Anterior cingulate cortex (tissue), 58 donors: ENCODE measurements around the gene LRP1.

Experiments used
- DNase-seq, 58 donors: peaks; one replicate each; lab custom pipeline; 2025; lab: John Stamatoyannopoulos, UW

The LRP1 gene

DNA sequence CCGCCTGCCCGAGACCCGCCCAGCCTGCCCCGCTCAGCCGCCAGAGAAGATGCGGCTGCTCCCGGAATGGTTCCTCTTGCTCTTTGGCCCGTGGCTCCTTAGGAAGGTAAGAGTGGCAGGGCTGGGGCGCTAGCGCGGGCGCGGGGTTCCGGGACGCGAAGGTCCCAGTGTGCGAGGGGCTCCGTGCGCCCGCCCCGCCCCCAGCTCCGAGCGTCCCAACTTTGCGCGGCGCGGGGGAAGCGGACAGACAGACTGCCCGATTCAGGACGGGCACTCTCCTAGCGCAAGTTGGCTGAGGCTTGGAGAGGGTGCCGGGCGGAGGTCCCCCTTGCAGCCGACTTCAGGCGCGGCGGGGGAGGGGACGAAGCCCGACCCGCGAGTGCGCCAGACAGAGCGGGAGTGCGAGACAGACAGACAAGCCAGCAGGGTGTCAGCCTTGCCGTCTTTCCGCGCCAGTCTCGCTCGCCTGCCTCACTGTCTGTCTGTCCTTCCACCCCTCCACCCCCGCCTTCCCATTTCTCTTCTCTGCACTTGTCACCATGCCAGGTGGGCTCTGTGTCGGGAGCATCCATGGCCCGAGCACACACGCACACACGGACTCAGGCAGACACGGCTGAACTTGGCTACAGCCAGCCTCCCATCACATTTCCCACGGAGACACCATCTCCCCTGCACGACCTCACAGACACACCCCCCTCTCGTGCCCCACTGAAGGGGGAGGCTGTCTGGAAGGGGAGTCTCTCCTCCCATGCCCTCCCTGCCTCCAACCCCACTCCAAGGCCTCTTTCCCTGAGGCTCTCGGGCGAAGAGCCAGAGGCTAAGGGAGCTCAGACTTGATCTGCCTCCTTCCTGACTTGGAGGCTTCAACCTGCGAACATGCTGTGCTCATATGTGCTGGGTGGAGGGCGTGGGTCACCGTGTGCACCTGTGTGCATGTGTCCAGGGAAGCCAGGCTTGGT is 88.9 kb downstream of the LRP1 start:
- DNase-seq, result no peak

DNA sequence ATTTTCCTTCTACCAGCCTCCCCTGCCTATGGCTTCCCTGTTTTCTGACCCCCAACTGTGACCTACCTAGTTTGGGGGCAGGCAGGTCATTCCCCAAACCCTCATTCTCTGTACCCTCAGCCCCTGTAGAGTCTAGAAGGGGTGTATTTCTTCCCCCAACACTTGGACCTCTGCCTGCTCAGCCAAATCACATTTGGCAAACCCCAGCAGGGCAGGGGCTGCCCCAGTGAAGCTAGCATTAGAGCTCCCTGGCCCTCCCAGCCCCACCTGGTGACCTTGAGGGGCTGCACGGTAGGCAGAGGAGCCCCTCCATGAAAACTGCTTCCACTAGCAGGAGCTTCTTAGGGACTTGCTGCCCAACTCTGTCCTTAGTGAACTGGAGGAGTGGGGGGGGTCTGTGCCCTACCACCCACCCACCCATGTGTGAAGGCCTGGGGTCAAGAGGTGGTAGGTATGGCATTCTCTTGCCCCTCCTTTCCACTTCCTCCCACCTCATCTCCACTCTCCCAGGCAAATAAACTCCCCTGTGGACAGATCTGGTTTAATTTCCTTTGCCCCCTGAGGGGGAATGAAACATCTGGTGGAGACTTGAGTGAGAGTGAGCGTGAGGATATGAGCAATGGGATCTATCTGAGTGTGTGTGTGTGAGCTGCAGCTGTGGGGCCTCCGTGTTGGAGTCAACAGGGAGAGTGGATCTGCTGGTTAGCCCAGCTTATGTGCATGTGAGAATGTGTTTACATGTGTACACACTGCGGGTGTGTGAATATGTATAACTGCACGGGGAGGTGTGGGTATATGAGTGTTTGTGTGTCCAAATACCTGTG is 90.0 kb downstream of the LRP1 start:
- DNase-seq, result no peak

DNA sequence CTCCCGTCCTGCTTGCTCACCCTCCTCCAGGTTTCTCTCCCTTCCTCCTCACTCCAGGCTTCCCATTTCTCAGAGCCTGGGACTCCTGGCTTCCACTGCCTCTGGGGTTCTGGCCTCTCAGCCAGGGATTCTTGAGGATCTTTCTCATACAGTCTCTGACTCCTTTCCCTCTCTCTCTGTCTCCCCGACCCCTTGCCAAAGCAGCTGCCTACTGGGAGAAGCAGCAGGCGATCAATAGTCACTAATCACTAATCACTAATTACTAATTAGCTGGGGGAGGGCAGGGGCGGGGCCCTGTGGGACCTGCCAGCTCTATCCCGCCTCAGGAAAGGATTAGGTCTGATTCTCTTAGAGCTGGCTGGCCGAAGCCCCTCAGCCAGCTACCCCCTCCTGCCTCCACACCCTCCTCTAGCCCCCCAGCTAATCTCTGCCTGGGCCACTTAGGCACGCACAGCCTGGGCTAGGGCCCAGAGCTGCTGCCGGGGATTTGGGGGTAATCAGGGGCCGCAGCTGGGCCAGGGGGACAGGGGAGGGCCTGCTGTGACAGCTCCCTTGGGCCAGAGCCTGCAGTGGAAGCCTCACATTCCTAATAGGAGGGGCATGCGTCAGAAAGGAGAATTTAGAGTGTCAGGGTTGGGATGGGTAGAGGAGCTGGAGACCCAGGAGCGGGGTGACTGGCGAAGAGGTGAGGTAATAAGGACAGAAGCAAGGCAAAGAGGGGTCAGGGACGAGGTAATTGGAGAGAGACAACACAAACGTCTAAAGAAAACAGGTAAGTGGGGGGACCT is 91.1 kb downstream of the LRP1 start:
- DNase-seq, result no peak

DNA sequence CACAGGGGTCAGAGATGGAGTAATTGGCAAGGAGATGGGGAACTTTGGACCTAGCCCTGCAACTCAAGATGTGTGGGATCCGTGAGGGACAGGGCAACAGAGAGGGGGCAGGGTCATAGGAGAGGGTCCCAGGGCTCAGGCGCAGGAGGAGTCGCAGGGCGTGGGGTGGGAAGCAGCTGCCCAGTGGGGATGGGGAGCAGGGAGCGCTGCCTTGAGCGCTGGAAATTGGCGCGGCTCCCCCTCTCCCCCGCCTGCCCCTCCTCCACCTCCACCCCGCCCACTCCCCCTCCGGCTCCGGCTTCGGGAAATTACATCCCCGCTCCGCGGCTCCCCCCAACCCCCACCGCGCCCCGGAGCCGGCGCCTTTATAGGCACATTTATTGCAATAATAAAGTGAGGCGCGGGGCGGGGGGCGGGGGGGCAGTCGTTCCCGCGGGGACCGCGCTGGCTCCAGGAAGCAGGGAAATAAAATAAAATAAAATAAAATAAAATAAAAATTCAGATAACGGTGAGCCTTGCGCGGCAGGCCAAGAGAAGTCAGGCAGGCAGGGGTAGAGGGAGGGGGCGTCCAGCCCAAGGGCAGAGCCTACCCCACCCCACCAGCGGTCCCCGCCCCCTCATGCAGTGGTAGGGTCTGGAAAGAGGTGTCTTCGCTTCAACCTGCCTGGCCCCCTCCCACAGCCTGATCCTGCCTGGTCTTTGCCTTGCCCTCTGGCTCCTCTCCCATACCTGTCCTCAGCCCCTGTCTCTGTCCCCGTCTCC is 91.9 kb downstream of the LRP1 start:
- no peak for DNase-seq

DNA sequence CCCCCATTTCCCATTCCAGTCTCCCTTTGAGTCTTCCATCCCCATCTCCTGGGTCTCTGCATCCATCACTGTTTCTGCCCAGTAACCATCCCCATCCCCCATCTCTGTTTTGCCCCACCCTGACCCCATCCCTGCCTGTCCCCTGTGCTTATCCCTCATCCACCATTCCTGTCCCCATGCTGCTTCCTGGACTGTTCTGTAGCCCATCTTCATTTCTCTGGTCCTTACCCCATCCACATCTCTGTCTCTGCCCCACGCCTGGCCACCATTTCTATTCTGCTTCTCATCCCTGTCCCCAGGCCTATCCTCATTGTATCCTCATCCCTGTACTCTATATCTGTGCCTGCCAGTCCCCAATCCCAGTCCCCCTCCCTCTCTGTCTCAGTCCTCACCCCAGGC is 92.5 kb downstream of the LRP1 start:
- no peak for DNase-seq

DNA sequence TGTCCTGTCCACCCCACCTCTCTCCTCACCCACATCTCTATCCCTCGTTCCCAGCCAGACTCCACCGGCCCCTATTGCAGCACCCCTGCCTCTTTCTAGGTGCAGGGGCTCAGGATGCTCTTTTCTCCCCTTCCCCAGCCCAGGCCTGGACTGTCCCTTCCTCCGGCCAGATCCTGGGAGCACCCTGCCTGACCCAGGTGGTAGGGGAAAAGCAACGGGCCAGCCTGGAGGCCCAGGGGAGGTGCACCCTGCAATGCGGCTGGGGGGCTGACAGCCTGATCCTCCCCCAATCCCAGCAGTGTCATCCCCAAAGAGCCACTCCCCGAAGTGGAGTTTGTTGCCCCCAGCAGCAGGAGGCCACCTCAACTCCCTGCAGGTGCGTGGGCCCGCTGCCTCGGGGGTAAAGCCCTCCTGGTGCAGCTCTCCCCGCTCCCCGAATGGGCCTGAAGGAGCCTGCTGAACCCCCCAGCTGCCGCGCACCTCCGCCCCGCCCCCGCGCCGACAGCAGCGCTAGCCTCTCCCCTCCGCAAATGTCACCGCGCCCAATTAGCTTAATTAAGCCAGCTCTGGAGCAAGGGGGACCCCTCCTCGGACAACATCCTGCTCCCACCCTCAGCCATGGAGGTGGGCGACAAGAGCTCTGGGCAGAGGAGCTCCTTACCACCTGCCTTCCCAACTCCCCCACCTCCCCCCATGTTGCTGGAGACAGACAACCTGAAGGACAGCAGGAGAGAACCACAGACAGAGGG is 93.1 kb downstream of the LRP1 start:
- no peak for DNase-seq

DNA sequence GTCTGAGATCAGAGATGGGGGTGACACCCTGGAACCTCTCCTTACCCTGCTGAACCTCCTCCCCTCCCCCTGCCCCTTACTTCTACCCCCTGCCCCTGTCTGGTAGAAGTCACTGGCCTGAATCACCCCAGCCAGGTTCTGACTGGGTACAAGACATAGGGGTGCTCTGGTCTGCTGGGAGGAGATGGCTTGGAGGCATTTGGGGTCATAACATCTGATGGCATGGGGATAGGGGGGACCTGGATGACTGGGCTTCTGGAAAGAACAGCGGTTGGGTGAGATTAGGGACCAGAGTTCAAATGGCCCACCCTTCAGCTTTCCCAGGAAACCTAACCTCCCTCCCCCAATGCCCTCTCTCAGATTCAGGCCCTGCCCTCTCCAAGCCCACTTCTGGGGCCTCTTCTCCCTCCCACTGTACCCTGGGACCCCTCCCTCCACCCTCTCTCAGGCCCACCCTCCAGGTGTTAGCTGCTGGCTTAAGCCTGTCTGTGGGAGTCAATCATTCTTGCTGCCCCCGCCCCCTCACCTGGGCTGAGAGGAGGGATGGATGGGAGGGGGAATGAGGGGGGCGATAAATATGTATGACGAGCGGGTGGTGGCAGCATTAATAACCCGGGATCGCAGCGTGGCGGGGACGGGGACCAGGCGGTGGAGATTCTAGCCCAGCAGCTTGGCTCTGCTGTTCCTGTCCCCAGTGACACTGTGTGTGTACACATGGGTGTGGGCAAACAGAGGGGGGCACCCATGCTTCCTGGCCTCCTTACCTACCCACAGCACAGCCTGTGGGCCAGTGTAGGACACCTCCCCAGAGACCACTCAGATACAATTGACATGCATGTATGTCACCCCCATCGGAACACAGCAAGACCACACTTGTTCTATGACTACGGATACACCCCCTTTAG is 94.3 kb downstream of the LRP1 start:
- no peak for DNase-seq

DNA sequence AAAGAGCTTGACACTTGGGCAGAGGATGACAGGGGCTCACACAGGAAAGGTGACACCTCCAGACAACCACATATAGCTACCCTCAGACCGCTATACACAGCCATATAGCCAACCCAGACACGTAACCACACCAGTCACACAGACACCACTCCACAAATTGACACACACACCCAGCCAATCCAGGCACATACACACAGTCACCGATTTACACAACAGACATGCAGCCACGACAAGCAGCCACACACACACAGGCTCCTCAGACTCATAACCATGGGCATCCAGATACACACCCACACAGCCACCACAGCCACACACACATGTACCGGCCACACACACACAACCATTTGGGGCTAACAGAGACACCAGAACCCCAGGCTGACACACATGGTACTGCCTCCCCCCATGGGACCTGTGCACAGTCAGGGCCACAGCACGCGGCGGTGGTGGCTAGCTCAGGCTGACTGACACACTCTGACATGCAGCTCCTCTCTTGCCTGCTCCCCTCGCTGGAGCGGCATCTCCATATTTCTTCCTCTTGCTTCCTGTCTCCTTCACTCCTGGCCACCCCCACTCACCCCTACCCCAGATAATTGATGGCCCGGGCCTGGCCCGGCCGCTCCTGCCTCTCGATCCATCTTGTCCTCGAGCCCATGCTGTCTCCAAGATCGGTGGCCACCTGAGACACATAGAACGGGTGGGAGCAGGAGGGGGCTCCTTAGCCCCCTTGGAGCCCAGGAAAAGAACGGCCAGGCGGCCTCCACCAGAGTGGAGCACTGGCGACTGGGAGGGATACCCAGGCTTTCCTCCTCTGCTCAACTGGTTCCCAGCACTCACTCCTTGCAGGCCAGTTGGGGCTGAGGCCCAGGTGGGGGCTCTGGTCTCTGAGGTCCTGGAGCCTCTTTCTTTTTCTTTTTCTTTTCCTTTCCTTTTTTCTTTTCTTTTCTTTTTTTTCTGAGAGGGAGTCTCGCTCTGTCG is 95.2 kb downstream of the LRP1 start:
- no peak for DNase-seq

DNA sequence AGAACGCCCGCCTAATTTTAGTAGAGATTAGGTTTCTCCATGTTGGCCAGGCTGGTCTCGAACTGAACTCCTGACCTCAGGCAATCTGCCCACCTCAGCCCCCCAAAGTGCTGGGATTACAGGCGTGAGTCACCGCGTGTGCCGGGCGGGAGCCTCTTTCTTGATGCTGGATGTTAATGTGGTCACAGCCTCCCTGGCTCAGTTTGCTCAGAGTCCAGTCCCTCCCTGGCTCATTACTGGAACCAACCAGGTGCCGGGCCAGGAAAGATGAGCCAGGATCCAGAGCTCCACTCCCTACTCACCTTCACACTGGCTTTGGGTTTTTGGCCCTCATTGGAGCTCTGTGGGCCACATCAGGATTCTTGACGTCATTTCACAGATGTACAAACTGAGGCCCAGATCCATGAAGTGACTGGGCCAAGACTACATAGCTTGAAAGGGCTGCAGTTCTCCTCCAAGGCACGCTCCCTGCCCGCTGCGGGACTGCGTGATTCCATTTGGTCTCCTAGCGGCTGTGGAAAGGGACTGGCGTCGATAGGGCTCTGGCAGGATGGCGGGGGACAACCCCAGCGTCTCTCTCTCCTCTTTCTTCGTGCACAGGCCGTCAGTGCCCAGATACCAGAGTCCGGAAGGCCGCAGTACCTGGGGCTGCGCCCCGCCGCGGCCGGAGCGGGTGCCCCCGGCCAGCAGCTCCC is 96.1 kb downstream of the LRP1 start:
- DNase-seq, result no peak

DNA sequence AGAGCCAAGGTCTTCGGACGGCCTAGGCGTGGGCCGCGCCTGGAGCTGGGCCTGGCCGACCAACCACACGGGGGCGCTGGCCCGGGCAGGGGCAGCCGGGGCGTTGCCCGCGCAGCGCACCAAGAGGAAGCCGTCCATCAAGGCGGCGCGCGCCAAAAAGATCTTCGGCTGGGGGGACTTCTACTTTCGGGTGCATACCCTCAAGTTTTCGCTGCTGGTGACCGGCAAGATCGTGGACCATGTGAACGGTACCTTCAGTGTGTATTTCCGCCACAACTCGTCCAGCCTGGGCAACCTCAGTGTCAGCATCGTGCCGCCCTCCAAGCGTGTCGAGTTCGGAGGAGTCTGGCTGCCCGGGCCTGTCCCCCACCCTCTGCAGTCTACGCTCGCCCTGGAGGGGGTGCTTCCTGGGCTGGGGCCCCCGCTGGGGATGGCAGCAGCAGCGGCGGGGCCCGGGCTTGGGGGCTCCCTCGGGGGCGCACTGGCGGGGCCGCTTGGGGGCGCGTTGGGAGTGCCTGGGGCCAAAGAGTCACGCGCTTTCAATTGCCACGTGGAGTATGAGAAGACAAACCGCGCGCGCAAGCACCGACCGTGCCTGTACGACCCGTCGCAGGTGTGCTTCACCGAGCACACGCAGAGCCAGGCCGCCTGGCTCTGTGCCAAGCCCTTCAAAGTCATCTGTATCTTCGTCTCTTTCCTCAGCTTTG is 96.8 kb downstream of the LRP1 start:
- DNase-seq, result no peak

DNA sequence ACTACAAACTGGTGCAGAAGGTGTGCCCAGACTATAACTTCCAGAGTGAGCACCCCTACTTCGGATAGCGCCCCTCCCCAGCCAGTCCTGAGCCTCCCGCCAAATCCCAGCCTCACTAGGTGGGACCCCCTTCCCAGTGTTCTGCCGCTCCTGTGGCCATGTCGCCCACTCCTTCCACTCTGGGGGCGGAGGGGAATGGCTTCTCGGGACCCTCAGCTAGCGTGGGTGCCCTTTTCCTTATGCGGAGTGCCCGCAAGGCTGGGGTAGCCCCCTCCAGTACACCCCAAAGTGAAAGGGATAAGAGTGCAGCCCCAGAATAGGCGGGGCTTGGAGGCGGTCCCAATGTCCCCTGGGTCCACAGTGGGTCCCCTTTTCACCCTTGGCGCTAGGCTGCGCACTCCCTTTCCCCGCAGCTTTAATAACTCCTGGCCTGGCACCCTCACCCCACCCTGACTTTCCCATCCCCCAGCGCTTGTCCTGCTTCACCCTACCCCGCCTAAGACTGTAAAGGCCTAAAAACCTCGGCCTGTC is 97.5 kb downstream of the LRP1 start:
- no peak for DNase-seq

DNA sequence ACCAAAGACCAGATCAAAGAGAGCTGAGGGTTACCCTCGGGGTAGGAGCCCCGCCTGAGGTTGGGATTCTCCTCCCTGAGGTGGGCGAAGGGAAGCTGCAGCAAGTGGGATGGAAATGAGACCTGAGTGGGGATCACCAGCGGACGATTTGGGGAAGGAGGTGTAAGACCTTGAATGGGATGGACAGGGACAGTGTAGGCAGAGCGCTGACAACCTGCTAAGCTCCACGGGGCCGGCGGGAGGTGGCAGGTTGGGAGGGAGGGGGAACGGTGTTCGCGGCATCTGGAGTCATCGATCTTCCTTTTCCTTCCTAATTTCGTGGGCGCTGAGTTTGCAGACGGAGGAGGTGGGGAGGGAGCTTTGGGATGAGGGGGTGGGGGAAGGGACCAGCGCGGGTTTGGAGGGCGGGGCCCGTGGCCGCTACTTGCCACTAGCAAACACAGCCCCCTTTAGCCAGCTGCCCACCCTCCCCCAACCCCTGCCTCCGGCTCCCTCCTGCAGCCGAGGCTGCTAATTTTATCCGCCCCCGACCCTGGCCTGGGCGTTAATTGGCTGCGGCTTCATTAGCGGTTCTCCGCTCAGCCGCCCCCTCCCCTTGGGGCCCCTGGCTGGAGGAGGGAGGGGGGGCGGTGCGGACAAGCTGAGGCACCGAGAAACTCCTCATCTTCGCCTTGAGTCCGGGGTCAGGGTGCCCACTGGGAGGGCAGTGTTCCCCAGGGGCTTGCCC is 98.5 kb downstream of the LRP1 start:
- no peak for DNase-seq

DNA sequence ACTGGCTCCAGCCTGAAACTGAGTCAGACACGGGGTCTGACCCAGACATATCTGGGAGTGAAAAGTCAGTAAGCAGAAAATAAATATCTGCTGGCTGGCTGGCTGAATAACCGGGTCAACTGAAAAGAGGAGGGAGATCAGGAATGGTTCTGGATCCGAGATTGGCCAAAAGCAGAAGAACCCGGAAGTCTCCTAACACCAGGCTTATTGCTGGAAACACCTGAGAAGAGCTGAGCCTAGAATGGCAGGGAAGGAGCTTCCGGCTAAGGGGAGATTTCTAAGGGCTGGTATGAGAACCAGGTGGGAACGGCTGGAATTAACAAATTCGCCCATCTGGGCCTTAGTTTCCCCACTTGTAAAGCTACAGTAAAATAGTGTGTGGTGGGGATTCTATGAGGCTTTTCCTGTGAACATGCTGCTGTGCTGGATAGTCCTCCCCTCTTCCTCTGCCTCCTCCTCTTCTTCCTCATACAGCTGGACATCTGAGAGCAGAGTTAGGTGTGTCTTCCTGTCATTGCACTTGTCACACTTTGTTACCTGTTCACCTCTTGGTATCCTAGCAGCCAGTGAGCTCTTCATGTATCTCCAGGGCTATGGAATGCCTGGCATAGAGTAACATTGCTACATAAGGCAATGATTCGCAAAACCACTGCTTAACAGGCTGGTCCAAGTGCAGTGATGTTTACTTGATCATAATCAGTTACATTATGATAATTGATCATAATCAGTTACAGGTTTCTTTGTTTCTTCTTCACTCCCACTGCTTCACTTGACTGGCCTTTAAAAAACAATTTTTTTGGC is 99.2 kb downstream of the LRP1 start:
- DNase-seq, result no peak

DNA sequence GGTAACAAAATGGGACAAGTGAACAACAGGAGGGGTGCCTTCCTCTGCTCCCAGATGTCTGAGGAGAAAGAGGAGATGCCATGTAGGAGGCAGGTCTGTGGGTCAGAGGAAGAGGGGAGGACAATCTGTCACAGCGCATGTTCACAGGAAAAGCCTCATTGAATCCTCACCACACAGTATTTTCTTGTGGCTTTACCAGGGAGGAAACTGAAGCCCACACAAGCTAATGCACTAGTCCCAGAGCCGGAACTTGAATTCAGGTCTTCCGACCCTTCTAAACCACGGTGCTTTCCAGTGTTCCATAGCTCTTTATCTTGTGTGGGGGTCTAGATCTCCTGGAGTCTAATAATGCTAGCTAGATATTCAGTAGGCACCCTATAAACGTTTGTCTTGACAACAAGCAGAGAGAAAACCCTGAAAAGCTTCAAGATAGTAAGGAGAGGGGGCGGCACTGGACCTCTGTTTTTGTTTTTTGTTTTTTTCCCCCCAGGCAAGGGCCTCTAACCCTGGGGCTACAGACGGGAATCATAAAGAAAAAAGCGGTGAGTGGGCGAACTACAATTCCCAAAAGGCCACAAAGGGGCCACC is 100.9 kb downstream of the LRP1 start:
- DNase-seq, result no peak
